GM18520 (cell line): ENCODE measurements around the gene INSYN2B.
A peak's percentile ranks its signal among the peaks of the same experiment; 100 is the strongest.
"Not testable (repeated sequence)": the region's sequence is repeated elsewhere in the genome, so short reads cannot be mapped to it uniquely, and the experiment has no call there.

Experiments used
- ATAC-seq: cut with Tn5 transposase; IDR thresholded peaks from one replicate; pipeline ENCODE4 v1.9.1; 2021; ENCODE audit not compliant: unreplicated experiment

INSYN2B gene

GRCh38 chr5:169973056-169973455 is 7.2 kb downstream of the INSYN2B start:
- no peak for ATAC-seq

- ATAC-seq = no peak
Observed at GRCh38 chr5:169971780-169972179, 8.5 kb downstream of the INSYN2B start.

- no peak for ATAC-seq
Observed at GRCh38 chr5:169970911-169971765, 9.2 kb downstream of the INSYN2B start.

GRCh38 chr5:169970339-169970738 is 10.0 kb downstream of the INSYN2B start:
- peak; percentile 72 for ATAC-seq

- ATAC-seq = no peak
Observed at GRCh38 chr5:169964246-169964645, 16.0 kb downstream of the INSYN2B start.

GRCh38 chr5:169960659-169961058 is 19.6 kb downstream of the INSYN2B start:
- no peak for ATAC-seq

GRCh38 chr5:169958278-169958677 is 22.0 kb downstream of the INSYN2B start:
- no peak for ATAC-seq

GRCh38 chr5:169956756-169957155 is 23.5 kb downstream of the INSYN2B start:
- no peak for ATAC-seq

- no peak for ATAC-seq
Observed at GRCh38 chr5:169956126-169956525, 24.2 kb downstream of the INSYN2B start.

- ATAC-seq = no peak
Observed at GRCh38 chr5:169954786-169955185, 25.5 kb downstream of the INSYN2B start.

GRCh38 chr5:169953196-169953595 is 27.1 kb downstream of the INSYN2B start:
- ATAC-seq = not testable (repeated sequence)

- no peak for ATAC-seq
Observed at GRCh38 chr5:169950333-169950732, 30.0 kb downstream of the INSYN2B start.

- no peak for ATAC-seq
Observed at GRCh38 chr5:169946743-169947295, 33.5 kb downstream of the INSYN2B start.

GRCh38 chr5:169945831-169946261 is 34.4 kb downstream of the INSYN2B start:
- ATAC-seq = no peak

GRCh38 chr5:169944922-169945680 is 35.2 kb downstream of the INSYN2B start:
- ATAC-seq = no peak

GRCh38 chr5:169944115-169944514 is 36.2 kb downstream of the INSYN2B start:
- ATAC-seq = no peak

- no peak for ATAC-seq
Observed at GRCh38 chr5:169943026-169943425, 37.3 kb downstream of the INSYN2B start.

GRCh38 chr5:169942181-169942580 is 38.1 kb downstream of the INSYN2B start:
- ATAC-seq = no peak

- ATAC-seq = no peak
Observed at GRCh38 chr5:169941542-169941941, 38.8 kb downstream of the INSYN2B start.

GRCh38 chr5:169939731-169940130 is 40.6 kb downstream of the INSYN2B start:
- ATAC-seq = no peak

- ATAC-seq = no peak
Observed at GRCh38 chr5:169938439-169938838, 41.9 kb downstream of the INSYN2B start.

- ATAC-seq = no peak
Observed at GRCh38 chr5:169935762-169936161, 44.5 kb downstream of the INSYN2B start.
